HG02981 (cell line): ENCODE data around the gene NKD2.

Experiments
- ATAC-seq: cut with Tn5 transposase; IDR thresholded peaks from one replicate; pipeline ENCODE4 v1.9.1; 2021; ENCODE audit warnings: mild to moderate bottlenecking, moderate library complexity; ENCODE audit not compliant: unreplicated experiment

Gene NKD2

GRCh38 chr5:978054-978453 lies 30.5 kb upstream of the NKD2 start:
- no peak for ATAC-seq

- ATAC-seq = no peak
These were observed 29.9 kb upstream of the NKD2 start for GRCh38 chr5:978693-979092.

- ATAC-seq = no peak
These were observed 29.3 kb upstream of the NKD2 start for GRCh38 chr5:979100-979817.

DNA sequence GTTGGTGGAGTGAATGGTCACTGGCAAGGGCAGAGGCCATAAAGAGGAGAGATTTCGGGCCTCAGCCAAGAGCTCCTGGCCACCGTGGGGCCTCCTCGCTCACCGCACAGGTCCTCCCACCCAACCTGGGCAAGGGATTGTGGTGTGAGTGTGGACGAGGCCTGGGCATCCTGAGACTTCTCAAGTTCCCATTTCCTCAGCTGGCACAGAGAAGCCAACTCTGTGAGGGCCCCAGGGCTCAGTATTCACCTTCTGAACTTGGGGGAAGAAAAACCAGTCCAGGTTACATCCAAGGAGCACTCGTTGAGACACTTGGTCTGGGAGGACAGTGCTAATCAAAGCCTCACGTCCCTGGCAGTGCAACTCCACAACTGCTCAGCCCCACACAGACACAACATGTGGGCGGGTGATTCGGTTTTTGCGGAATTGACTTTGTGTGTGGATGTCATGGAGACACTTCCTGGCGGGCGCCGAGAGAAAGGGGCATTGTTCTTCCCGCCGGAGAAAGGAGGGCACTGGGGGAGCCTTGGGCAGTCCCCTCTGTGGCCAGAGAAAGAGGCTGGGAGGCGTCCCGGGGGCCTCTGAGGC lies 28.5 kb upstream of the NKD2 start:
- ATAC-seq = no peak

DNA sequence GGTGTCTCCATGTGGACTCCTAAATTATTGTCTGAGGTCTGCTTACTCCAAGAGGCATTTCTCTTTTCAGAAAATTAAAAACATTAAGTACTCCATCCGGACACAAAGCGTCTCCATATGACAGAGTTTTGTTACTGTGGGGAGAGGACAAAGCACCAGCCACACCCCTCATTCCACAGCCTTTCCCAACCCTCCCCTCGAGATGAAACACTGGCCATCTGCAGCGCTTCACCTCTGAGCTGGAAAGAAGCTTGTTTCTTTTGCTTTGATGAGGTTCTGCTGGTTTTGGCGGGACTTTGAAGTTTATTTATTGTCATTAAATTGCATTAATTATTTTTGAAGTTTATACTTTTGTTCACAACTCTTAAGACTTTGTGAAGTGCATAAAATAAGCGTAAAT lies 27.6 kb upstream of the NKD2 start:
- ATAC-seq = no peak

DNA sequence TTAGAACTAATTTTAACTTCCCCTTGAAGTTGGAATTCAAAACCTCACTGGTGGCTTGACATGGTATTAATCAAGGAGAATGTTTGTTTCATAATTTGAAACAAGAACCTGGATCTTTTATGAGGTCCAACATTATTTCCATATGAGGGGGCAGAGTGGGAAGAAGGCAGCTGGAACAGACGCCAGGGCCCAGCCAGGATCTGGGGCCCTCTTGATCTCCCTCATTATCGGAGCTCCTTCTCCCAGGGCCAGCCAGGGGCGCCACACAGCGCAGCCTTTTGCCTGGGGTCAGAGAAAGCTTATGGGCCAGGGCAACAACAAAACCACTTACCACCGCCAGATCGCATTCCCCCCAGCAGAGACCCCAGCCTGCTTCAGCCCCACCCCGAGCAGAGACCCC lies 27.1 kb upstream of the NKD2 start:
- ATAC-seq = no peak

DNA sequence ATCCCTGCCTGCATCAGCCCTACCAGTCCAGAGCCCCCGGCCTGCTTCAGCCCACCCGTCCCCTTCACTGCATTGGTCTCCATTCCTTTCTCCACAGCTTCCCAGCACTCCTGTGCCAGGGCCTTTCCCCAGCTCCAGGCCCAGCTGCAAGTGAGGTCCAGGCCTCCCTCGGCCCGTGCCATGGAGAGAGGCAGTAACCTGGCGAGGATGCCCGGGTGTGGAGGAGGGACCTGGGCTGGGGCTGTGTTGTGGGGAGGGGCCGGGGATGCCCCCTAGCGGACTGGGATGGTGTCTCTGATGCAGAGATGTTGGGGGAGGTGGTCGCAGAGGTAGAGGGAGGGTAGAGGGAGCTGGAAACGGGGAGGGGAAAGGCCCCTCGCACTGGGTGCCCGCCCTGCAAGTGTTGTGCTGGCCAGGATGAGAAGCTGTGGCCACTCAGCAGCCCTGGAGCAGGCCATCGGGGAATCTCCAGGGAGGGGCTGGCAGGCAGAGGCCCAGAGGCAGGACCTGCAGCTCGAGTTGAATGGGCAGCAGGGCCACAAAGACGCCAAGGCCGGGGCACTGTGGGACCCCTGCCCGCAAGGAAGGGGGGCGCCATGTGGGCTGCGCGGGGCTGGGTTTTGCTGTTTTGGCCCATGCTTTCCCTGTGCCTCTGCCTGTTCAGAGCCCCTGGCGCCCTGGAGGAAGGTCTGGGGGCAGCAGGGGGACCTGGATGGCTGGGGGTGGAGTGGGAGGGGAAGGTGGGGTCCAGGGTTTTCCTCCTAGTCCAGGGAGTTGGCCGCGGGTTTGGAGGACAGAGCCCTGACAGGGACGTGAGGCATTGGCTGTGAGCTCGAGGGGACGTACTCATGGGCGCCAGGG lies 26.0 kb upstream of the NKD2 start:
- ATAC-seq = no peak

GRCh38 chr5:983238-983524 lies 25.4 kb upstream of the NKD2 start:
- no peak for ATAC-seq

DNA sequence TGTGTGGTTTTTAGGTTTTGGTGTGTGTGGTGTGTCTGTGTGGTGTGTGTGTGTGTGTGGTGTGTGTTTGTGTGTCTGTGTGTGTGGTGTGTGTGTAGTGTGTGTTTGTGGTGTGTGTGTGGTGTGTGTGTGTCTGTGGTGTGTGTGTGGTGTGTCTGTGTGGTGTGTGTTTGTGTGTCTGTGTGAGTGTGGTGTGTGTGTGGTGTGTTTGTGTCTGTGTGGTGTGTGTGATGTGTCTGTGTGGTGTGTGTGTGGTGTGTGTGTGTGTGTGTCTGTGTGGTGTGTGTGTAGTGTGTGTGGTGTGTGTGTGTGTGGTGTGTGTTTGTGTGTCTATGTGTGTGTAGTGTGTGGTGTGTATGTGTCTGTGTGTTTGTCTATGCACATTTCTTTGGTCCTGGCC lies 25.0 kb upstream of the NKD2 start:
- ATAC-seq = no peak

DNA sequence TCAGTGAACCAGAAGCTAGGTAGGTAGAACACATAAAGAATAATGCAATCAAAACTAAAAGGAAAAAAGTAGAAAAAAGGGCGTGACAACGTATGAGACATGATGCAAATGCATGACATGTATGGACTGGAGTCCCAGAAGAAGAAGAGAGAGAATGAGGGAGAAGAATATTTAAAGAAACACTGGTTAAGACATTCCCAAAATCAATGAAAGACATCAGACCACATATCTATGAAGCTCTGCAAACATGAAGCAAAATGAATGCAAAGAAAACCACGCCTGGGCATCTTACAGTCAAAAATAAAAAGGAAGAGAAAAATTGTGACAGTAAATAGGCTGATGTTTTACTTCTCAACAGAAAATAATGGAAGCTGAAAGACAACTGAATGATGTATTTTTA lies 23.8 kb upstream of the NKD2 start:
- ATAC-seq = no peak

DNA sequence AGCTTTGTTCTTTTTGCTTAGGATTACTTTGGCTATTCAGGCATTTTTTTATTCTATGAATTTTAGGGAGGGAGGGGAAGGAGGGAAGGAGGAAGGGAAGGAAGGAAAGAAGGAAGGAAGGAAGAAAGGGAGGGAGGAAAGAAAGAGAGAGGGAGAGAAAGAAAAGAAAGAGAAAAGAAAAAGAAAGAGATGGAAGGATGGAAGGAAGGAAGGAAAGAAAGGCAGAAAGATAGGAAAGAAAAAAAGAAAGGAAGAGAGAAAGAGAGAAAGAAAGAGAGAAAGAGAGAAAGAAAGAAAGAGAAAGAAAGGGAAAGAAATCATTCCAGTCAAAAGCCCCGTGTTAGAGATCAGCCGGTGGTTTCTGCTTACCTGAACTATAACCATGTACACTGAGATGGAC lies 20.8 kb upstream of the NKD2 start:
- no peak for ATAC-seq

- no peak for ATAC-seq
These were observed 20.3 kb upstream of the NKD2 start for GRCh38 chr5:988322-988721.

GRCh38 chr5:989961-990530 lies 18.6 kb upstream of the NKD2 start:
- no peak for ATAC-seq

DNA sequence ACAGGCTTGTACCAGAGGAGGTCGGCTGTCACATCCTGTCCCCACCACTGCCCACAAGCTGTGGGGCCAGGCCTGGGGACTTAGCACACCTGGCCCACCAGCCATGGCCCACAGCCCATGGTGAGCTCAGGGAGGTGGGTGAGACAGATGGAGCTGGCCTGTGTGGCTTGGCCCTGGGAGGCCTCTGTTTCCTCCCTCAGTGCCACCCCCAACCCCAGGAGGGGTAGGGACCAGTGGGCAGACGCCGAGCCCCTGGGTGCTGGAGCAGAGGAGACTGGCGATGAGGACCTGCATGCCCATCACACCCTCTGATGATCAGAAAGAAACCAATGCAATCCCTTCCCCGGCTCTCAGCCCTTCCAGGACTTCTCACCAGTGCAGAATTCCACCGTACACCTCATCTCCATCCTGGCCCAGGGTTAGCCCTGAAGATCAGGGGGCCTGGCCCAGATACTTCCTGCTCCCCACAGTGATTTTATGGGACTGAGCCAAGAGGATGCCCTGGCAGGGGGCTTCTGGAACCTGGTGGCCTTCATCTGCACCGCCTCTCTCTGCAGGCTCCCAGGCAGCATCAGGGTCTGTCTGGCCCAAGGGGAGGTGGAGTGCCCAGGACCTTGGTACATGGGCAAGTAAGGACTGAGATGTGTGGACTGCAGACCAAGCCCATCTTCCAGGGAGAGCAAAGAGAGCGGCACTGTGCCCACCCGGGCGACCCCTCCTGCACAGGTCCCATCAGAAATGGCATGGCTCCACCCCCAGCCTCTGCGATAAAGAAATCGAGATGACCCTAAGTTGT lies 16.9 kb upstream of the NKD2 start:
- no peak for ATAC-seq

DNA sequence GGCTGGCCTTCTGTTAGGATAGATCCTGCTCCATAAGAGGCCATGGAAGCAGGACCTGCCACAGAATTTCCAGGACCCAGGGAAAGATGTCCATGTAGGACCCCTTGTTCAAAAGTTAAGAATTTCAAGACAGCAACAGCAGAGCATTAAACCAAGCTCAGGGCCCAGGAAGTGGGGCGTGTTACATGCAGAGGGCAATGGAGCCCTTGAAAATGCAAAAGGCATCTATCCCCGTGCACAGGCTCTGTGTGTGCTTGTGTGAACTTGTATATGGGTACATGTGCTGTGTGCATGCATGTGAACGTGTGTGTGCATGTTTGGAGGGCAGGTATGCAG lies 14.4 kb upstream of the NKD2 start:
- no peak for ATAC-seq

GRCh38 chr5:994821-995220 lies 13.8 kb upstream of the NKD2 start:
- no peak for ATAC-seq

GRCh38 chr5:995318-995717 lies 13.3 kb upstream of the NKD2 start:
- no peak for ATAC-seq

GRCh38 chr5:997001-997474 lies 11.6 kb upstream of the NKD2 start:
- no peak for ATAC-seq

DNA sequence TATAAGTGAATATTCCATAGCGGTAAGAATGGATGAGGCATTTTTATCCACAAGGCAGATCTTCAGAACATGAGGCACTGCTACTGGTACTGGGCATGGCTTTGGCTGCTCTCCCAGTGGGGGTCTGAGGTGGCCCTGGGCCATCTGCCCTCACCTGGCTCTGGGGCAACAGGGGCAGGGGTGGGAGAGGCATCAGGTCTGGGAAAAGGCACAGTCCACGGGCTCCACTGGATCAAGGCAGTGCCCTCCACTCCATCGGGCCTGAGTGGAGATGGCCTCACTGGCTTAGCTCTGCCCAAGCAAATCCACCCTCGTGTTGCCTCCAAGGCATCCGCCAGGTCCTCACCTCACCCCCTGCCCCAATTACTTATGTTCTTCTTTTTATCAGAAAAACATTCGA lies 10.9 kb upstream of the NKD2 start:
- ATAC-seq = no peak

DNA sequence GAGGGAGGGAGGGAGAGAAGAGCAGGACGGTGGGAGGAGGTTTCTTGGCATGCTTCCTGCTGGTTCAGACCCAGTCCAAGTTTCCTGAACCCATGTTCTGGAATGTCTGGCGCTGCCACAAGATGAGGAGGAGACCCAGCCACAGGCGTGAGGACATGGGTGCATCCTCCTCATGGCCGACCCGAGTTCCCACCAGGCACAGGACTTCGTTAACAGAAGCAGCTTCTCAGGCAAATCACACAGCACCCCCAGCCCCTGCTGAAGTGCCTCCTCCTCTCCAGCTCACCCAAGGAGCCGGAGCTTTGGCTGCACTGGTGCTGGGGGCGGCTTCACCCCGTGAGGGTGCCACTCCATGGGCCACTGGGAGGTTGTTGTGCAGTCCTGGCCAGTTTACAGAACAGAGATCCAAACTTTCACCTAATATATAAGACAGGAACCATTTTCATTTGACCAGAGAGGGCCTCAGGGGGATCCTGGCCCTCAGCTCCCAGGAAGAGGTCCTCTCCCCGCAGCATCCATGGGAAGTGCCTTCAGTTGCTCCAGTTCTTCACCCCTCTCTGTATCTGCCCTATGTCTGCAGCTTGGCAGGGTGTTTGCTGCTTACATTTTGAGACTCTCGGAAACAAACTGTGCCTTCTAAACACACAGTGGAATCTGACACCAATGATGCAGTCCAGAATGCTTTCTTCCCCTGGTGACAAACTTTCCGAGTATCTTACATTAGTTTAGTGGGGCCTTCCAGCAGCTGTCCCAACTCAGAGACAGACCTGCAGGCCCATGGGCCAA lies 10.2 kb upstream of the NKD2 start:
- no peak for ATAC-seq
